ENCODE measurements around the gene THUMPD3. TPM values are rescaled to one million over a fixed set of nuclear protein-coding genes. Genes with fewer than 3 reads are reported as not detected.

THUMPD3 gene
- total and polyA plus RNA-seq, 7 donors, result 15.6 to 38.5 (median 30.9) TPM

DNA sequence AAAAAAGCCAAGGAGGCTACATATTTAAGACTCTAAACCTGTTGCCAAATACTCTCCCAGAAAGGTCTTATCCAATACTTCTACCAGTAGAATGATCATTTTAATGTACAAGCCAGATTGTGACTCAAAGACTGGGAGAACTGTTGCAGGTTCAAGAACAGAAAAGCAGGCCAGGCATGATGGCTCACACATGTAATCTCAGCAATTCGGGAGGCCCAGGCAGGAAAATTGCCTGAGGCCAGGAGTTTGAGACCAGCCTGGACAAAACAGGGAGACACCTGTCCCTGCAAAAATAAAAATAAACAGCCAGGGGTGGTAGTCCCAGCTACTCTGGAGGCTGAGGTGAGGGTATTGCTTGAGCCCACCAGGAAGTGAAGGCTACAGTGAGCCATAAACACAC lies 17.8 kb upstream of the THUMPD3 start:
- DNase-seq, result no peak
- no peak overlapping the region for H3K27ac ChIP-seq
- TF ChIP-seq CTCF (IDR thresholded peaks at IDR 0.05) (no peak), EP300 (IDR thresholded peaks at IDR 0.05) (no peak), POLR2A (IDR thresholded peaks at IDR 0.05) (no peak), POLR2AphosphoS5 (IDR thresholded peaks at IDR 0.05) (no peak)
- whole genome bisulfite sequencing, 2 donors, result 0 to 47% methylated on average over 1 of the region's 1 CpG
- intact Hi-C loops (cut with DNase I), result no loop called here
- no peak overlapping the region for H3K4me3 ChIP-seq
- no peaks in the 10 kb centered on the region for H3K9me3 ChIP-seq
- H3K36me3 ChIP-seq, result peaks cover 0 to 9% (median 0%) of the 10 kb centered on the region in 4 donors
- no peaks in the 10 kb centered on the region for H3K27me3 ChIP-seq
- peaks cover 0 to 12% (median 9%) of the 10 kb centered on the region in 4 donors for H3K4me1 ChIP-seq

DNA sequence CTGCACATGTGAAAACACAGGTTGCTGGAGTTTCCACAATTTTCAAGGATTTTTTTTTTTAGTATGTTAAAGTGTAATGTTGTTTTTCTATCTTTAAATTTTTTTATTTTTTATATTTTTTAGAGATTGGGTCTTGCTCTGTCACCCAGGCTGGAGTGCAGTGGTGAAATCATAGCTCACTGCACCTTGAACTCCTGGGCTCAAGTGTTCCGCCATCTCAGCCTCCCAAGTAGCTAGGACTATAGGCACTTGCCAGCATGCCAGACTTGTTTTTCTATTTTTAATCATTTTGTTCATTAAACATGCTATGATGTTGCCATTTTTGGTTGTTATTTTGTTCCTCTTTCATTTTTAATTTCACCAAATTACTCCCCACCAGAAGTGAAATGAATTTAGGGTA lies 16.7 kb upstream of the THUMPD3 start:
- Histone ChIP-seq H3K4me3 (no peak overlapping the region), H3K36me3 (peaks cover 0 to 9% (median 0%) of the 10 kb centered on the region in 4 donors), H3K27me3 (no peaks in the 10 kb centered on the region), H3K9me3 (no peaks in the 10 kb centered on the region), H3K27ac (no peak overlapping the region), H3K4me1 (peaks cover 0 to 1% (median 0%) of the 10 kb centered on the region in 4 donors)
- intact Hi-C loops (cut with DNase I), result no loop called here
- no peak for DNase-seq
- no peak for TF ChIP-seq POLR2A (IDR thresholded peaks at IDR 0.05)
- TF ChIP-seq POLR2AphosphoS5 (IDR thresholded peaks at IDR 0.05), result no peak
- TF ChIP-seq EP300 (IDR thresholded peaks at IDR 0.05), result no peak
- TF ChIP-seq CTCF (IDR thresholded peaks at IDR 0.05), result no peak
- whole genome bisulfite sequencing, 2 donors, result 90 to 92% methylated on average over 1 of the region's 1 CpG

DNA sequence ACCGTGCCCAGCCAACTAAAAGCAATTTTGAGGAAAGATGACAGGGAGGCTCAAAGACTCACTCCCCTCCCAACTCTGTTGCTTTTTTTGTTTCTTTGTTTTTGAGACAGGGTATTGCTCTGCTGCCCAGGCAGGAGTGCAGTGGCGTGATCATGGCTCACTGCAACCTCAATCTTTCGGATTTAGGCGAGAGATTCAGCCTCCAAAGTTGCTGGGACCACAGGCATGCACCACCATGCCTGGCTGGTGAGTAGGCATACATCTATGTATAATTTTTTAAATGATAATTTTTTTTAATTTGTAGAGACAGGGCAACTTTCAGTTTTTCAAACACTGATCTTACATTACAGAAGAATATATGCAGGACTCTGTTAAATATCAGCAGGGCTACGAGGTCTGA lies 15.8 kb upstream of the THUMPD3 start:
- Histone ChIP-seq H3K4me3 (no peak overlapping the region), H3K9me3 (no peaks in the 10 kb centered on the region), H3K36me3 (peaks cover 0 to 9% (median 0%) of the 10 kb centered on the region in 4 donors), H3K27ac (no peak overlapping the region), H3K4me1 (no peaks in the 10 kb centered on the region), H3K27me3 (no peaks in the 10 kb centered on the region)
- no peak for DNase-seq
- no peak for TF ChIP-seq POLR2A (IDR thresholded peaks at IDR 0.05)
- no peak for TF ChIP-seq CTCF (IDR thresholded peaks at IDR 0.05)
- TF ChIP-seq EP300 (IDR thresholded peaks at IDR 0.05), result no peak
- no peak for TF ChIP-seq POLR2AphosphoS5 (IDR thresholded peaks at IDR 0.05)
- 88 to 94% methylated on average over 5 of the region's 5 CpGs for WGBS, 2 donors
- intact Hi-C loops (cut with DNase I), result no loop called here

- no peak overlapping the region for H3K4me3 ChIP-seq
- no peaks in the 10 kb centered on the region for H3K27me3 ChIP-seq
- TF ChIP-seq POLR2AphosphoS5 (IDR thresholded peaks at IDR 0.05) (no peak), POLR2A (IDR thresholded peaks at IDR 0.05) (no peak), CTCF (IDR thresholded peaks at IDR 0.05) (no peak), EP300 (IDR thresholded peaks at IDR 0.05) (no peak)
- H3K9me3 ChIP-seq, result no peaks in the 10 kb centered on the region
- peaks cover 0 to 1% (median 0%) of the 10 kb centered on the region in 4 donors for H3K4me1 ChIP-seq
- 47 to 75% methylated on average over 2 of the region's 2 CpGs for WGBS, 2 donors
- no peak for DNase-seq
- no peak overlapping the region for H3K27ac ChIP-seq
- intact Hi-C loops (cut with DNase I), result no loop called here
- peaks cover 0 to 9% (median 0%) of the 10 kb centered on the region in 4 donors for H3K36me3 ChIP-seq
Observed at GRCh38 chr3:9347887-9348286, 15.0 kb upstream of the THUMPD3 start.
